Measurements from ENCODE around the gene RIPK4.

DNA sequence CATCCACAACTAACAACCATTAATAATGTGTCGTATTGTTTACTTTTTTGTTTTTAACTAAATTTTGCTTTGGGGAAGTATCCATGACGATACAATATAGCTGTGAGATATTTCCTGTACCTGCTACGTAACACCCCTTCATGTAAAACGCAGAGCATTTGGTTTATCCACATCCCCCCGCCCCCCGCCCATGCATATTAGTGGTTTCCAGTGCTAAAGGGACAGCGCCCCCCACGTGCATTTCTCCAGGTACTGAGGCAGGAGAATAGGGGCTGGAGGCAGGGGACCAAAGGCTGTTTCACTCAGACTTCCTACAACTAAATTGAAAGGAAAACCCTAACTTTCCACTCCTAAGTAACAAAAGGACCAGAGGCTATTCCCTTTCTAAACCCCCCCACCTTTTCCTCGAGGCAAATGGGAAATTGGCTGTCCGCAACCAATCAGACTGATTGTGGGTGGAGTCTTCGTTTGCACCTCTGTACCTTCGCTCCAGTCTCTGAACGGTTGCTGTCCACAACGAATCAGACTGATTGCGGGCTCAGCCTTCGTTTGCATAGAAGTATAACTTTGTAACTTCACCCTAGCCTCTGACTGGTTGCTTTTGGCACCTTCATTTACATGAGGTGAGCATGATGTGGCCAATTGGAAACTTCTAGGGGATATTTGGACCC, 12.2 kb upstream of the RIPK4 start:
- peak; percentile 30; the same call in 1 of the 2 replicates for TF ChIP-seq POLR2AphosphoS5 (IDR thresholded peaks at IDR 0.05; ENCODE audit: borderline replicate concordance, low read depth, low read length)
- no peak for TF ChIP-seq EZH2 (IDR thresholded peaks at IDR 0.05)

All from SK-N-MC (cell line).